ENCODE results near the gene KDM7A.
"Not testable (repeated sequence)": the region's sequence is repeated elsewhere in the genome, so short reads cannot be mapped to it uniquely, and the experiment has no call there.

- not testable (repeated sequence) for TF ChIP-seq CTCF (IDR thresholded peaks at IDR 0.05; ENCODE audit: poor library complexity, severe bottlenecking); POLR2AphosphoS5 (IDR thresholded peaks at IDR 0.05); EZH2 (IDR thresholded peaks at IDR 0.05; ENCODE audit: borderline replicate concordance, insufficient read depth, low read length, poor library complexity, severe bottlenecking)
Observed at GRCh38 chr7:140162081-140162480, 14.7 kb downstream of the KDM7A start.

Data from neural cell (in vitro differentiated cells).